Panc1 (cell line): ENCODE data around the gene CD28. TPM values are rescaled to one million over a fixed set of nuclear protein-coding genes. Genes with fewer than 3 reads are reported as not detected.

Experiments used
- ATAC-seq: fragments of 200-7000 bp; cut with Tn5 transposase; 2 replicates; pipeline ENCODE4 v1.9.1; 2020; ENCODE audit warnings: mild to moderate bottlenecking, moderate library complexity
- BruUV-seq: library from RNA; stranded (reverse); fragments of 400-500 nt; replicated peaks from 2 replicates; lab custom pipeline; 2021; lab: Mats Ljungman, UMichigan
- CTCF ChIA-PET: fragments of 300-600 bp; sonication (Branson Sonifier 250); formaldehyde crosslinking; loops from one replicate; lab custom pipeline; 2022; ENCODE audit warnings: antibody characterized with exemption; lab: Charles Lee
- POLR2A ChIA-PET: fragments of 300-600 bp; sonication (Branson Sonifier 250); formaldehyde crosslinking; loops from one replicate; lab custom pipeline; 2022; ENCODE audit warnings: antibody characterized with exemption; lab: Charles Lee
- DNase-seq: peaks from one replicate; pipeline ENCODE4 v3.0.0-alpha.2; 2010; ENCODE audit warnings: low read depth, low spot score
- H3K27ac ChIP-seq: 2 replicates; pipeline ENCODE4 v1.5.1; 2011; ENCODE audit warnings: mild to moderate bottlenecking, low read length, inconsistent platforms
- H3K27me3 ChIP-seq: fragments of 200-500 bp; sonication (Bioruptor generic); 2 replicates; pipeline ENCODE4 v1.6.0; 2014; ENCODE audit warnings: low read length, inconsistent platforms; ENCODE audit not compliant: control insufficient read depth, insufficient read depth
- H3K36me3 ChIP-seq: fragments of 200-500 bp; sonication (Bioruptor generic); 2 replicates; pipeline ENCODE4 v1.5.1; 2014; ENCODE audit warnings: inconsistent platforms, mild to moderate bottlenecking, low read length, moderate library complexity; ENCODE audit not compliant: control insufficient read depth, insufficient read depth
- H3K4me1 ChIP-seq: 2 replicates; pipeline ENCODE4 v1.5.1; 2011; ENCODE audit warnings: inconsistent platforms, mild to moderate bottlenecking, low read length, moderate library complexity; ENCODE audit not compliant: control insufficient read depth, insufficient read depth
- H3K4me3 ChIP-seq, 2 experiments: 2 replicates each; pipeline ENCODE4 v1.5.1; 2011 to 2012; ENCODE audit warnings: low read depth in 2 of 2, low read length in 2 of 2, mild to moderate bottlenecking in 2 of 2, inconsistent platforms in 1 of 2, moderate library complexity in 1 of 2
- H3K9me3 ChIP-seq: fragments of 200-500 bp; sonication (Bioruptor generic); 2 replicates; pipeline ENCODE4 v1.5.1; 2014; ENCODE audit warnings: low read depth, mild to moderate bottlenecking, inconsistent platforms, low read length, moderate library complexity; ENCODE audit not compliant: control insufficient read depth, insufficient read depth
- POLR2AphosphoS5 ChIP-seq: IDR thresholded peaks from 2 replicates; pipeline ENCODE4 v1.6.1; 2012; ENCODE audit warnings: mild to moderate bottlenecking, low read depth, low read length, moderate library complexity
- SIN3A ChIP-seq: IDR thresholded peaks from 2 replicates; pipeline ENCODE4 v1.6.1; 2012; ENCODE audit warnings: low read depth, mild to moderate bottlenecking, low read length, moderate library complexity, borderline replicate concordance; ENCODE audit not compliant: insufficient read depth
- TCF7L2 ChIP-seq: IDR thresholded peaks from 2 replicates; pipeline ENCODE4 v1.6.1; 2011; ENCODE audit warnings: mild to moderate bottlenecking, low read depth, low read length, inconsistent platforms
- in situ Hi-C: cut with HindIII; loops from 2 replicates; pipeline ENCODE4 v1.10.0; 2016; ENCODE audit warnings: low sequenced_read_pairs, low pct_unique_long_range_greater_than_20kb
- intact Hi-C: fragments of 100-400 bp; cut with micrococcal nuclease; formaldehyde crosslinking; loops from one replicate; pipeline ENCODE4 v1.10.0; 2022; ENCODE audit not compliant: unreplicated experiment
- total RNA-seq: library from RNA; stranded (reverse); gene quantifications from one replicate; pipeline ENCODE4 v1.2.1, GENCODE V29; 2021; ENCODE audit not compliant: unreplicated experiment
- TF ChIP-seq, protein P1 (sequence below), 2 experiments: IDR thresholded peaks; 2 replicates each; pipeline ENCODE4 v1.6.1; 2011 to 2012; ENCODE audit warnings: low read depth in 2 of 2, control low read depth in 1 of 2, low read length in 1 of 2, mild to moderate bottlenecking in 1 of 2, moderate library complexity in 1 of 2; ENCODE audit not compliant: insufficient read depth in 1 of 2
- TF ChIP-seq, protein P2 (sequence below): fragments of 450-650 bp; IDR thresholded peaks from 2 replicates; pipeline ENCODE4 v1.5.1; 2017; ENCODE audit warnings: mild to moderate bottlenecking

The CD28 gene
- total RNA-seq, 1 experiment from 2014 or later, result 0.21 TPM

DNA sequence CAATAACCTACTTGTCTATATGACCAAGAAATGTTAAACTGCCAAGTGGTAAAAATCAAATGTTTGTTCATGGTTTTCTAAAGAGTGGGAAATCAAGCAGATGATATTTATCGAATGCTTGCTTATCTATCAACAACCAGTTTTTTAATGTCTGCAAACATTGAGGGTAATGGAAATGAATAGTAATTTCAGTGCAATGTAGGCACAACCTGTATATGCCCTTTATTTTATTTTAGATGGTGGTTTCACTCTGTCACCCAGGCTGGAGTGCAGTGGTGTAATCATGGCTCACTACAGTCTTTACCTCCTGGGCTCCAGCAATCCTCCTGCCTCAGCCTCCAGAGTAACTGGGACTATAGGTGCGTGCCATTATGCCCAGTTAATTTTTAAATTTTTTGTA lies 46.0 kb upstream of the CD28 start:
- Histone ChIP-seq H3K9me3 (no peaks in the 10 kb centered on the region), H3K27ac (no peak overlapping the region), H3K36me3 (no peaks in the 10 kb centered on the region), H3K27me3 (no peaks in the 10 kb centered on the region), H3K4me1 (no peaks in the 10 kb centered on the region), H3K4me3 (no peak overlapping the region)
- DNase-seq, result no peak
- CTCF ChIA-PET, result no interaction called here
- ATAC-seq, result no peak
- TF ChIP-seq POLR2AphosphoS5 (no peak), TCF7L2 (no peak)
- TF ChIP-seq, protein P1, sequence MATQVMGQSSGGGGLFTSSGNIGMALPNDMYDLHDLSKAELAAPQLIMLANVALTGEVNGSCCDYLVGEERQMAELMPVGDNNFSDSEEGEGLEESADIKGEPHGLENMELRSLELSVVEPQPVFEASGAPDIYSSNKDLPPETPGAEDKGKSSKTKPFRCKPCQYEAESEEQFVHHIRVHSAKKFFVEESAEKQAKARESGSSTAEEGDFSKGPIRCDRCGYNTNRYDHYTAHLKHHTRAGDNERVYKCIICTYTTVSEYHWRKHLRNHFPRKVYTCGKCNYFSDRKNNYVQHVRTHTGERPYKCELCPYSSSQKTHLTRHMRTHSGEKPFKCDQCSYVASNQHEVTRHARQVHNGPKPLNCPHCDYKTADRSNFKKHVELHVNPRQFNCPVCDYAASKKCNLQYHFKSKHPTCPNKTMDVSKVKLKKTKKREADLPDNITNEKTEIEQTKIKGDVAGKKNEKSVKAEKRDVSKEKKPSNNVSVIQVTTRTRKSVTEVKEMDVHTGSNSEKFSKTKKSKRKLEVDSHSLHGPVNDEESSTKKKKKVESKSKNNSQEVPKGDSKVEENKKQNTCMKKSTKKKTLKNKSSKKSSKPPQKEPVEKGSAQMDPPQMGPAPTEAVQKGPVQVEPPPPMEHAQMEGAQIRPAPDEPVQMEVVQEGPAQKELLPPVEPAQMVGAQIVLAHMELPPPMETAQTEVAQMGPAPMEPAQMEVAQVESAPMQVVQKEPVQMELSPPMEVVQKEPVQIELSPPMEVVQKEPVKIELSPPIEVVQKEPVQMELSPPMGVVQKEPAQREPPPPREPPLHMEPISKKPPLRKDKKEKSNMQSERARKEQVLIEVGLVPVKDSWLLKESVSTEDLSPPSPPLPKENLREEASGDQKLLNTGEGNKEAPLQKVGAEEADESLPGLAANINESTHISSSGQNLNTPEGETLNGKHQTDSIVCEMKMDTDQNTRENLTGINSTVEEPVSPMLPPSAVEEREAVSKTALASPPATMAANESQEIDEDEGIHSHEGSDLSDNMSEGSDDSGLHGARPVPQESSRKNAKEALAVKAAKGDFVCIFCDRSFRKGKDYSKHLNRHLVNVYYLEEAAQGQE (IDR thresholded peaks at IDR 0.05; ENCODE audit: insufficient read depth in 1 of 2, low read depth in 2 of 2, low read length in 1 of 2), result no peak
- TF ChIP-seq, protein P2, sequence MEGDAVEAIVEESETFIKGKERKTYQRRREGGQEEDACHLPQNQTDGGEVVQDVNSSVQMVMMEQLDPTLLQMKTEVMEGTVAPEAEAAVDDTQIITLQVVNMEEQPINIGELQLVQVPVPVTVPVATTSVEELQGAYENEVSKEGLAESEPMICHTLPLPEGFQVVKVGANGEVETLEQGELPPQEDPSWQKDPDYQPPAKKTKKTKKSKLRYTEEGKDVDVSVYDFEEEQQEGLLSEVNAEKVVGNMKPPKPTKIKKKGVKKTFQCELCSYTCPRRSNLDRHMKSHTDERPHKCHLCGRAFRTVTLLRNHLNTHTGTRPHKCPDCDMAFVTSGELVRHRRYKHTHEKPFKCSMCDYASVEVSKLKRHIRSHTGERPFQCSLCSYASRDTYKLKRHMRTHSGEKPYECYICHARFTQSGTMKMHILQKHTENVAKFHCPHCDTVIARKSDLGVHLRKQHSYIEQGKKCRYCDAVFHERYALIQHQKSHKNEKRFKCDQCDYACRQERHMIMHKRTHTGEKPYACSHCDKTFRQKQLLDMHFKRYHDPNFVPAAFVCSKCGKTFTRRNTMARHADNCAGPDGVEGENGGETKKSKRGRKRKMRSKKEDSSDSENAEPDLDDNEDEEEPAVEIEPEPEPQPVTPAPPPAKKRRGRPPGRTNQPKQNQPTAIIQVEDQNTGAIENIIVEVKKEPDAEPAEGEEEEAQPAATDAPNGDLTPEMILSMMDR, result no peak
- BruUV-seq, result no TSS peak
- POLR2A ChIA-PET, result no interaction called here
- intact Hi-C loops (loop anchor here (10.0 kb wide), 1 partner anchor 244 kb away; no protein-coding TSS in a partner anchor), in situ Hi-C loops (no loop called here)

DNA sequence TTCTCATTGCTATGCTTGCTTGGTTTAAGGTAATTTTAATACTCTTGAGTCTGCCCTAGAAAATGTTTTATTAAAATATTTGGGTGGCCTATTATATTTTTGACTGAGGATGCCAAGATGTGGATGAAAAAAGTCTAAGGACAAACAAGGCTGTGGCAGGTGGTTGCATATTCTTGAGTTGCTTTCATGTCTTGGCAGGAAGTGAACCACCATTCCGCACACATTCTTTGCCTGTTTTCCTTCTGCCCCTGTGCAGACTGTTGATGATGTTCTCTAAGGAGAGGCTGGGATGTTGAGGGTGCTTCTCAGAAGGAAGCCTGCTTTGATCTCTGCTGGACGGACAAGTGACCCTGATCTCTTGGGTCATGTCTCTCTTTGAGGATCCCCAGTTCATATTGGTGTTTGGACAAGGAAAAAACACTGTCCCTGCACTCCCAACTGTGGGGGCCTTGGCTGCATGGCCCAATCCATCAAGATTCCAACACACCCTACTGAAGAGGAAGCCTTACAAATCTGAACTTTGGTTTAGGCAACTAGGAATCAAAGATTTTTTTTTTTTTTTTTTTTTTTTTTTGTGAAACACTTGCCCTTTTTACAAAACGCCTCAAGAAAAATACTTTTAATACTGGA lies 45.0 kb upstream of the CD28 start:
- Histone ChIP-seq H3K4me1 (no peaks in the 10 kb centered on the region), H3K9me3 (no peaks in the 10 kb centered on the region), H3K4me3 (no peak overlapping the region), H3K27me3 (no peaks in the 10 kb centered on the region), H3K27ac (no peak overlapping the region), H3K36me3 (no peaks in the 10 kb centered on the region)
- BruUV-seq, result no TSS peak
- no peak for DNase-seq
- CTCF ChIA-PET, result no interaction called here
- ATAC-seq, result no peak
- intact Hi-C loops (loop anchor here (10.0 kb wide), 1 partner anchor 243 kb away; no protein-coding TSS in a partner anchor), in situ Hi-C loops (no loop called here)
- TF ChIP-seq POLR2AphosphoS5 (no peak), SIN3A (no peak), TCF7L2 (no peak)
- TF ChIP-seq, protein P2, result no peak
- TF ChIP-seq, protein P1 (IDR thresholded peaks at IDR 0.05; ENCODE audit: insufficient read depth in 1 of 2, low read depth in 2 of 2, low read length in 1 of 2), result no peak
- POLR2A ChIA-PET, result no interaction called here
